Osteocyte (in vitro differentiated cells): Measurements from ENCODE around the gene TSPAN32. TPM values are rescaled to one million over a fixed set of nuclear protein-coding genes. Genes with fewer than 3 reads are reported as not detected.

Experiments
- DNase-seq: peaks from one replicate; pipeline ENCODE4 v3.0.0; 2021; ENCODE audit warnings: mixed read lengths; ENCODE audit not compliant: unreplicated experiment; ENCODE audit errors: extremely low spot score
- H3K27ac Mint-ChIP-seq: one replicate; pipeline ENCODE4 v1.8.0; 2021; ENCODE audit warnings: mild to moderate bottlenecking, mixed read lengths; ENCODE audit not compliant: unreplicated experiment
- H3K27me3 Mint-ChIP-seq: one replicate; pipeline ENCODE4 v1.8.0; 2021; ENCODE audit warnings: mixed read lengths; ENCODE audit not compliant: unreplicated experiment
- H3K36me3 Mint-ChIP-seq: one replicate; pipeline ENCODE4 v1.8.0; 2021; ENCODE audit warnings: mixed read lengths; ENCODE audit not compliant: unreplicated experiment
- H3K4me1 Mint-ChIP-seq: one replicate; pipeline ENCODE4 v1.8.0; 2021; ENCODE audit warnings: mixed read lengths; ENCODE audit not compliant: unreplicated experiment
- H3K4me3 Mint-ChIP-seq: one replicate; pipeline ENCODE4 v1.8.0; 2021; ENCODE audit warnings: mild to moderate bottlenecking, moderate library complexity, mixed read lengths; ENCODE audit not compliant: unreplicated experiment
- H3K9me3 Mint-ChIP-seq: one replicate; pipeline ENCODE4 v1.8.0; 2021; ENCODE audit warnings: mixed read lengths; ENCODE audit not compliant: unreplicated experiment
- CTCF ChIP-seq: fragments of 200-600 bp; sonication (generic); IDR thresholded peaks from 2 replicates; pipeline ENCODE4 v1.5.0; 2021; ENCODE audit warnings: antibody characterized with exemption, mild to moderate bottlenecking, moderate library complexity
- total RNA-seq: library from RNA; stranded (reverse); gene quantifications from 2 replicates; pipeline ENCODE4 v1.2.1, GENCODE V29; 2021

Gene TSPAN32
- total RNA-seq, 1 donor from 2014 or later: 1.2 TPM

- H3K27me3 Mint-ChIP-seq: peaks cover 4% of the 10 kb centered on the region
- no peak overlapping the region for H3K27ac Mint-ChIP-seq
- no peak overlapping the region for H3K4me3 Mint-ChIP-seq
- no peaks in the 10 kb centered on the region for H3K4me1 Mint-ChIP-seq
- no peak for DNase-seq
- H3K9me3 Mint-ChIP-seq: peaks cover 15% of the 10 kb centered on the region
- TF ChIP-seq CTCF: no peak
- peaks cover 2% of the 10 kb centered on the region for H3K36me3 Mint-ChIP-seq
Measured at GRCh38 chr11:2346586-2347307, 44.9 kb downstream of the TSPAN32 start.

GRCh38 chr11:2347308-2347830 lies 45.6 kb downstream of the TSPAN32 start:
- TF ChIP-seq CTCF: no peak
- Mint-ChIP-seq H3K9me3 (peaks cover 15% of the 10 kb centered on the region), H3K4me1 (no peaks in the 10 kb centered on the region), H3K4me3 (no peak overlapping the region), H3K27me3 (peaks cover 7% of the 10 kb centered on the region), H3K27ac (no peak overlapping the region), H3K36me3 (peaks cover 2% of the 10 kb centered on the region)
- DNase-seq: no peak

- TF ChIP-seq CTCF: no peak
- Mint-ChIP-seq H3K4me3 (no peak overlapping the region), H3K4me1 (no peaks in the 10 kb centered on the region), H3K27me3 (peaks cover 12% of the 10 kb centered on the region), H3K27ac (no peak overlapping the region), H3K36me3 (peaks cover 2% of the 10 kb centered on the region), H3K9me3 (peaks cover 15% of the 10 kb centered on the region)
- DNase-seq: no peak
Measured at GRCh38 chr11:2348986-2349385, 47.2 kb downstream of the TSPAN32 start.

GRCh38 chr11:2351701-2352100 lies 49.9 kb downstream of the TSPAN32 start:
- Mint-ChIP-seq H3K4me1 (peaks cover 9% of the 10 kb centered on the region), H3K27ac (no peak overlapping the region), H3K27me3 (peaks cover 12% of the 10 kb centered on the region), H3K9me3 (peaks cover 15% of the 10 kb centered on the region), H3K36me3 (peaks cover 2% of the 10 kb centered on the region), H3K4me3 (no peak overlapping the region)
- TF ChIP-seq CTCF: no peak
- DNase-seq: no peak

- Mint-ChIP-seq H3K27ac (no peak overlapping the region), H3K9me3 (peaks cover 15% of the 10 kb centered on the region), H3K4me3 (no peak overlapping the region), H3K27me3 (peaks cover 12% of the 10 kb centered on the region), H3K36me3 (no peaks in the 10 kb centered on the region), H3K4me1 (peaks cover 9% of the 10 kb centered on the region)
- no peak for DNase-seq
- TF ChIP-seq CTCF: no peak
Measured at GRCh38 chr11:2352420-2352819, 50.6 kb downstream of the TSPAN32 start.
